Smooth muscle cell of the brain vasculature (primary cell): Measurements from ENCODE around the gene LETM1.

Experiments used
- DNase-seq: peaks from one replicate; pipeline ENCODE4 v3.0.0-alpha.2; 2012; ENCODE audit warnings: low read depth, low spot score

LETM1 gene

DNA sequence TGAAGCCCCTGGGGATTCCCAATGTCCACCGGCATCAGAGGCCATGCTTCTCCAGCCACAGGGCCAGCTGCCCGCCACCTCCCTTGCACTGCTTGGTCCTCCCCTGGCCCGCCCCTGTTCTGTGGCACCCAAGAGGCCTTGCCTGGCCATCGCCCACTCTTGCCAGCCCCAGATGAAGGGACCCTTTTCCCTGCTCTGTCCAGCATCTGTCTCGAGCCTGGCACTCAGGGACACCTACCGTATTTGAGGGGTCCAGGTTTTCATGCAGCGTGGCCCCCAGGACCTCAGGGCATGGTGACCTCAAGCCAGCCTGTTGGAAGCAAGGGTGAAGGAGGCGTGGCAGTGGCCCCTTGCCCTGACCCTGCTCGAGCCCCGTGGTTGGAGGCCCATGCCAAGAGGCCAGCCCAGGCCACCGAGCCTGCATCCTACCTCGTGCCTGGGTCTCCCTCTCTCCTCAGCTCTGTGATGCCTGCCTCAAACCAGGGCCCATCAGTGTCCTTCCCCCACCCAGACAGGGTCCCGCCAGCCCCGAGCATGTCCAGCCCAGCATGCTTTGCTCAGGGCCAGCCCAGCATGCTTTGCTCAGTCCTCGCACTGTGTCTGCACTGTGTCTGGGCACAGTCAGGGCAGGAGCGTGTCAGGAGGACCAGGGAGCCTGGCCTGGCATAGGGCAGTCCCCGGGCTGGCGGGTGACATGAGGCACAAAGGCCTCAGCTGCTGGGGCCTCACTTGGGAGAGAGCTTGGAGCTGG is 77.1 kb downstream of the LETM1 start:
- no peak for DNase-seq

DNA sequence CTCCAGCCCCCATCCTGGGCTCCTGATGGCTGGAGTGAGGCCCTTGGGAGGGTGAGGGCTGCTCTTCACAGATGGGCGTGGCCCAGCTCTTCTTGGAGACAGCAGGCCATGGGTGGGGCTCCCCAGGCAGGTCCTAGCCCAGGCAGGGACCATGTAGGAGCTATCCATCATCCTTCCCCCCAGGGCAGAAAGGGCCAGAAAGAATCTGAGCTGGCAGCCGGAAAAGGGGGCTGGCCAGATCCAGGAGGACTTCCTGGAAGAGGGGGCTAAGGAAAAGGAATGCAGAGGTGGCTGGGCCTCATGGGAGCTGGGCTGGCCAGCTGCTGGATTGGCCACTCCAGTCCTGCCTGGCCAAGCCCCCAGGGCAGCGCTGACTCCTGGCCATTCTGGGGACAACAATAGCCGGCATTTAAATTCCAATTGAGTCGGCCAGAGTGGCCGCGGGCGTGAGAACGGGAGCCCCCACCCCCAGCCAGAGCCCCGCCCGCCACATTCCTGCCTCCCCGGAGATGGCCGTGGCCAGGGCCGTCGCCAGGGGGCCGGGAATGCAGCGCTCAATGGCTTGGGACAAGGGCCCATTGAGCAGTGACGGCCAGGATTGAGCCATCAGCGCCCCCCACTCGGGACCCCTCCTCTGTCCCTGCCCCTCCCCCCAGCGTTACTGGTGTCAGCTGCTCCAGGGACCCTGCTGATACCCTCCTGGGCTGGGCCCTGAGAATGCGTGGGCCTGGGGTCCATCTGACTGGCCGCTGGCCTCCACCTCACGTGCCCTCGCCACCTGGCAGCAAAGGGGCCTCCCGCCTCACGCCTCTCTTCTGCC is 77.9 kb downstream of the LETM1 start:
- DNase-seq = no peak

DNA sequence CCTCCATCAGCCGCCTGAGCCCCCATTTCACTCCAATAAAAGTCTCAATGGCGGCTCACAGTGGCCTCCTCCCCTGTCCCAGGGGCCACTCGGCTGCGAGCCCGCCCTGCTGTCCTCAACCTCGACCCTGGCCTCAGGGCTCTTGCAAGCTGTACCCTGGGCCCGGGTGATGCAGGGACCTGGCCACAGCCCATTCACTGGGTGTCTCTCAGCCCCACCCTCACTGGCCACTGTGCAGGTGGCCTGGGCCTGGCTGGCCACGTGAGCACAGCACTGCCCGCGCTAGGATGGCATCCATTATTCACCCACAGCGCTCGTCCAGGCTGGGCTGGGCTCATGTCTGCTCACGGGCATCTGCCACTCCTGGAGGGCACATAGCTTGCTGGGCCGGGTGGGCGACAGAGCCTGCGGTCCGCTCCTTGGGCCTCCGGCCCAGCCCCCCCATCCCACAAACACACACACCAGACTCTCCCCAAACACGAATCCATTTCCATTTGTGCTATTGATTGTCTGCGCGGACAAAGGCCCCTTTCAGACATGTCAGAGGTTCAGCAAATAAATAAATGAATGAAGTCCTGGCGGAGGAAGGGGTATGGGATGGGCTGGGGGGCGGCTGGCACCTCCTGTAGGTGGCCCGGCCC is 79.3 kb downstream of the LETM1 start:
- no peak for DNase-seq

DNA sequence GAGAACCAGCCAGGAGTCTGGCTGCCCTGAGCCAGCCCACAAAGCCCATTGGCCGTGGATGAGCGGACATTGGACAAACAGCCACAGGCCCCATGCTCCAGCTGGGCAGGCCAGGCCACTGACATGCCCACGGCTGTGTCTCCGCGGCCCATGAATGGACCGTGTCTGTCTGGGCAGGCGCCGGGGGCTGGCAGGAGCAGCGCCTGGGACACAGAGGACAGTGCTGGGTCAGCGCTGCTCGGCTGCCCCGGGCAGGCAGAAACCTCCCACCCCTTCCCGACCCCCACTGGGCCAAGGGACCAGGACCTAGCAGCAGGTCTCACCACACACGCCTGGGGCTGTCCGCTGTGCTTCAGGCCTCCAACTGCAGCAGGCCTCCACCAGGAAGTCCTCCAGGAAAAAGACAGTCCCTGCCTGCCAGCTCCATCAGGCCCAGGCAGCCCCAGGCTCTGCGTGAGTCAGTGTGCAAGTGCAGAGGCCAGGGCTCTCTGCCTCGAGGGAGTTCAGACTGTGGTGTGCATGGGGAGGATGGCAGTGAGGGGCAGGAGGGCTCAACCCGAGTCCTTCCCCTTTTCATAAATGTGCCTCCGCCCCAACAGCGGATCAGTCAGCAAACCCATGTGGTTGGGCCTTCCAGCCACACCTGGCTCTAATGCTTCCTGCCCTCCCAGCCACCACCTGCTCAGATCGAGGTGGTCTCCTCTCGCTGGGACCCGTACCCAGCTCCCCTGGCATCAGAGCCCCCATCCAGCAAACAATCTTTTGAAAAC is 80.0 kb downstream of the LETM1 start:
- no peak for DNase-seq

DNA sequence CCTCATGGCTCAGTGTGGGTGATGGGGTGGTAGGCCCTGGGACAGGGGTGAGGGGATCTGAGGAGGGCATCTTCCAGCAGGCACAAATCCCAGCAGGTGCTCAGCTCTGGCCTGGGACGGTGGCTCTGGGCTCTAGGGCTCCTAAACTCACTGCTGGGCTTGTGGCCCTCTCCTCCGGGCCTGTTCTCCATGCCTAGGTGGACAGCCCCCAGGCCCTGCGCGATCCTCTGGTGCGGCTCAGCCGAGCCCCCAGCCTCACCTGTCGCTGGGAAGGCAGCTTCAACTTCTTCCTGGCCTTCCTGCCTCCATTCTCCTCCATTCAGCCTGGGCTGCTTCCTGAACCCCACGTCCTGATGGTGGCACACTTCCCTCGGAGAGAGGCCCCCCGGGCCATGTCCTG is 82.2 kb downstream of the LETM1 start:
- no peak for DNase-seq

DNA sequence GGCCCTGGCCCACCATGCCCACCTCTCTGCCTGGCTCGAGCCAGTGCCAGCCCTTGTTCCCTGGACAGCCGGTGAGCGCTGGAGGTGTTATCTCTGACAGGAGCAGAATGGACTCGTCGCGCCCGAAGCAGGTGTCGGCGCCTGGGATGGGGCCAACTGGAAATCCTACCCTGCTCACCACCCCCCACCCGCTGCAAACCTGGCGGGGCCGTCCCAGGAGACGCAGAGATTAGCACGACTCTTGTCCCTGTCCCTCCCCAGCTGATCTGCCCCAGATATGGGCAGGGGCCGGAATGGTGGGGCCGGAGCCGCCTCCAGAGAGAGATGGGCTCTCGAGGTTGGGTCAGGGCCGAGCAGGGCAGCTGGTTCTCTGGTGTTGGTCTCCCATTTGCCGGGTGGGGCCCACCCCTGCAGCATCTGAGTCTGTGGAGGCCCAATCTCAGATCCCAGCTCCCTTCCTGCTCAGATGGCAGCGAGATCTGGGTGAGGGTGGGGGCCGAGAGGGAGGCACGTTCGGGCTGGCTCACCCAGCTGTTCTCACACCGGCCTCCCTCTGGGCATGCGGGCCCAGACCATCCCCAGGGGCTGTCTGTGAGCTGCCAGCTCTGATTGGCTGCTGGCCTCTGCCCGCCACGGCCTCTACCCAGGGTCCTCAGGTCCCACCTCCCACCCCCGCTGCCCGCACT is 83.0 kb downstream of the LETM1 start:
- DNase-seq = no peak

DNA sequence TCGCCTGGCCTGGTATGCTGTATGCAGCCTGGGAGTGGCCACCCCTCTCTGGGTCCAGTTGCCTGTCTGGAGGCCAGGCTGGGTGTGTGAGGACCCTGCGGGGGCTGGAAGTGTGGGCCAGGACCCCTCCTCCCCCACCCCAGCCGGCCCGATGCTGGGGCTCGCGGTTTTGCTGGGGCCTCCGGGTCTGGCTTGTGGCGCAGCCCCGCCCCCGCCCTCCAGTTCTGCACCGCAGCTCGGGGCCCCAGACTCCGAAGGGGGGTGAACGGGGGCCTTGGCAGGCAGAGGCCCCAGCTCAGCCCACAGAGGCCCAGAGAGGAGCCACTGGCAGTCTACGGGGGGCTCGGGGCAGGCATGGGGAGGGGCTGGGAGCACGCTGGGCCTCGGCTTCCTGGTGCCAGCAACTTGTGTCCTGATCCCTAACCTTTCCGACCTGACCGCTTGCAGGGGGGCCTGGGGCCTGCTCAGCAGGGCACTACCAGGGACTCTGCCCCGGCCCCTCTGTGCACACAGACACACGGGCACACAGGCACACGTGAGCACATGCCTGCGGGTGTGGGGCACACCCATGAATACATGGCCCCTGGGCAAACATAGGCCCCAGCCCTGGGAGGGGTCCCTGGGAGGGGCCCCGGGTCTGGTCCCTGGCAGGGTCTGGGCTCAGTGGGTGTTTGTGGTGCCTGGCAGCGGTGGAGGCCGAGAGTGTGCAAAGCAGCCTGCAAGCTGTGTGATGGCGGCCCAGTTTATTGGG is 84.2 kb downstream of the LETM1 start:
- DNase-seq = no peak

DNA sequence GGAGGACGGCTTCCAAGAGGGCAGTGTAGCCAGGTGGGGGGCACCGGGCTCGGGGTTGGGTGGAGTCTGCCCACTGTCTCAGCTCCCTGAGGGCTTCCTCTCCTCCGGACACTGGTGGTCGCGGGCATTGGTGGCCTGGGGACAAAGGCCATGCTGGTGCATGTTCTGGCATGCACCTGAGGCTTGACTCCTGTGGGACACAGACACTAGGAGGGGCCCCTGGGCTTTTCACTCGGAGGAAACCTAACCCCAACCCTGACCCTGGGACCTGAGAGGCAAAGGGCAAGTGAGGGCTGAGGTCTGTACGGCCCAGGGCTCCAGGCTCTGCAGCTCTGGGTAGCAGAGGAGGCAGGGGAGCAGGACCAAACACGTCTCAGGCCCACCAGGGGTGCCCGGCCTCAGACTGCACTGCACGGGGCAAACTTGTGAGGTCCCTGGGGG is 85.1 kb downstream of the LETM1 start:
- no peak for DNase-seq

DNA sequence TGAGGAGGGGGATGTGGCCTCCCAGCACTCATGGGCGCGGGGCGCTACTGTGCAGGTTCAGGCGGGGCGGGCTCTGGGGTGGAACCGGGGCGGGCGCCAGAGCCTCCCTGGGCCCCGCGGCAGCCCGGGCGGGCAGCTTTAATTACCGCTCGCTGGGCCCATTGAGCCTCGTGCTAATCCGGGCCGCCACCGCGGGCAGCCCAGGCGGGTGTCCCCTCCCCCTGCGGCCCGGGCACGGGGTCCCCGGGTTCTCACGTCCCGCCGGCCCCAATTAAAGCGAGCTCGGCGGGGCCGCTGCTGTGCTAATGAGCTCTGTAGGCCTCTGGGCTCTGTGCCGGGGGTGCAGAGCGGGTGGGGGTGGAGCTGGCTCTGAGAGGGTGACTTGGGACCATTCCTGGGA is 85.7 kb downstream of the LETM1 start:
- no peak for DNase-seq

DNA sequence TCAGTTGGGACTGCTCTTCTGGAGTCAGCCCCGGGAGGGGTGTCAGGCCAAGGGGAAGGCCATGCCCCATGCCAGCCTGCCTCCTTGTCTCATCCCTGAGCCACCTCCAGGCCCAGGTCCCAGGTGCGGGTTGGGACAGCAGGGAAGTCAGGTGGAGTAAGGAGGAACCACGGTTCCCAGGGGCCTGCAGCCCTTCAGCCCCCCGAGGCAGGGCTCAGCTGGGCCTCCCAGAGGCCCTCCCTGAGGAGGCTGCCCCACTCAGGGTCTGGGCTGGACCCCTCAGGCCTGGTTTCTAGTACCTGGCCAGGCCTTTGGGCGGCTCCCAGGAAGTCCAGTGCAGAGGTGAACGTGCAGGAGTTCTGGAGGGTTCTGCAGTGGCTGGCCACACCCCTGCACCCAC is 86.3 kb downstream of the LETM1 start:
- no peak for DNase-seq

DNA sequence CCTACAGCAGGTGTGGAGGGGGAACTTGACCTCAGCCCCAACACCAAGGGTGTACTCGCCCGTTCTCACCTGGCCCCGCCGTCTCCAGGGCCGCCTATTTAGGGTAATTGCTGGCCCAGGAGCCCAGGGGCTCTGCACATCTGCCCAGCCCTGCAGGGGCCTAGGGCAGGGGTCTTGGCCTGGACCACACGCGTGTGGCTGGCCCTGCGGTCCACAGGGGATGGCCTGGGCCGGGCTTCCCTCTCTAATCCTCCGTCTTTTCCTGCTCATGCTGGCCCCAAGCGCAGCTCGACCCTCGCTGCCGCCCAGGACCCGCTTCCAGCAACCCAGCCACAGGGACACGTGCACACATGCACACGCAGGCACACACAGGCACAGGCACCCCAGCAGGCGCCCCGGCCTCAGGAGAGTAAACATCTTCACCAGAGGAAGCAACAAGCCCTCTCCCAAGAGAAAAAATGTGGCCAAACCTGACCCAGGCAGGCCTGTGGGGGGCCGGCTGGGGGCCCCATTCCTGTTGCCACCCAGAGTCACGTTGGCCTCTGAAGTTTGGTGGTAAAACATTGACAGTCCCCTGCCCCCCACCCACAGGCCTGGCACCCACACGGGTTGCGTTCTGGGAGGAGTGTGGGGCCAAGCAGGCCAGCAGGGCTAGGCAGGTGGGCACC is 87.5 kb downstream of the LETM1 start:
- no peak for DNase-seq

DNA sequence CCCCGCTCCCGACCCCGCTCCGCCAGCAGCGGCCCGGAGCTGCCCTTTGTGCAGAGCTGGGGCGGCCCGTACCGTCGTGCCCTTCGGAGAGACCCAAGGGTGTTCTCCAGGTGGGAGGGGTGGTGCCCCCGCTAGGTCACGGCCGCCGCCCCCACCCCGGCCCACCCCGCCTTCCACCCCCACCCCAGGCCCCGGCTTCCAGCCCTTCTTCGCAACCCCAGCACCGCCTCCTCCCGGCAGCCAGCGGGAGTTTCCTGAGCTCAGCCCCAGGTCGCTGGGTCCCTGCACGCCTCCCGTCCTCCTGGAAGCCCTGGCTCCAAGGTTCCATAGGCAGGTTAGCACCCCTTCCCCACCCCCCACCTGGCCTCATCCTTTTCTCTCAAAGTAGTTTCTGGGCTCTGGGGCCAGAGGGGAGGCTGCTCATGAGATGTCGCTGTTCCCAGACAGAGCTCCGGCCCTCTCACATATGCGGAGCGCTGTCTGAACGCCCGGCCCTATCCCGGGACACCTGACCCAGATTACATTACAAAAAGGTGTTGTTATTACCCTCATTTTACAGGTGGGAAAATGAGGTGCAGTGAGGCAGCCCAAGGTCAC is 88.1 kb downstream of the LETM1 start:
- no peak for DNase-seq

DNA sequence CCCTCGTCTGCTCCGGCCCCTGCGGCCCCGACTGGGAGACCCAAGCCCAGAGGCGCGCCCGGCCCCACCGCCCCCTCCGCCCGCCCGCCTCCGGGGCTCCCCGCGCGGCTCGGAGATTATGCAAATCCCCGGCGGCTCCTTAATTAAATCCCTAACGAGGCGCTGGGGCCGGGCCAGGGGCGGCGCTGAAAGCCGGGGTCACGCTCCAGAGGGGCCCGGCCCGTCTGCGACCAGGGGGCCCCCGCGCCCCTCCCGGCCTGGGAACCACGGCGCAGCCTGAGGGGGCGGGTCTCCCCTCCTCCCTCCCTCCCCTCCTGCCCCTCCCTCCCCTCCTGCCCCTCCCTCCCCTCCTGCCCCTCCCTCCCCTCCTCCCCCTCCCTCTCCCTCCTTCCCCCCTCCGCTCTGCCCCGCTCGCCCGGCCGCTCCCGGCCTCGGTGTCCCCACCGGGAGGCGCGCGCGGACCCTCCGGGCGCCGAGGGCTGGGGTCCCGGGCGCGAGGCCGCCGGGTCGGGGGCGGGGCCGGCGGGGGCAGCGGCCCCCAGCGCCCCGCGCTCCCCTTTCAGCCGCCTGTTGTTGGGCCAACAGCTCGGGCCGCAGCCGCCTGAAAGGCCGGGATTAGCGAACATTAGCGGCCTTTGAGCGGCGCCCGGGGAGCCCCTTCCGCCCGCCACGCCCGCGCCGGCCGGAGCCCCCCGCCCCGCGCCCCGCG is 88.7 kb downstream of the LETM1 start:
- DNase-seq = no peak

DNA sequence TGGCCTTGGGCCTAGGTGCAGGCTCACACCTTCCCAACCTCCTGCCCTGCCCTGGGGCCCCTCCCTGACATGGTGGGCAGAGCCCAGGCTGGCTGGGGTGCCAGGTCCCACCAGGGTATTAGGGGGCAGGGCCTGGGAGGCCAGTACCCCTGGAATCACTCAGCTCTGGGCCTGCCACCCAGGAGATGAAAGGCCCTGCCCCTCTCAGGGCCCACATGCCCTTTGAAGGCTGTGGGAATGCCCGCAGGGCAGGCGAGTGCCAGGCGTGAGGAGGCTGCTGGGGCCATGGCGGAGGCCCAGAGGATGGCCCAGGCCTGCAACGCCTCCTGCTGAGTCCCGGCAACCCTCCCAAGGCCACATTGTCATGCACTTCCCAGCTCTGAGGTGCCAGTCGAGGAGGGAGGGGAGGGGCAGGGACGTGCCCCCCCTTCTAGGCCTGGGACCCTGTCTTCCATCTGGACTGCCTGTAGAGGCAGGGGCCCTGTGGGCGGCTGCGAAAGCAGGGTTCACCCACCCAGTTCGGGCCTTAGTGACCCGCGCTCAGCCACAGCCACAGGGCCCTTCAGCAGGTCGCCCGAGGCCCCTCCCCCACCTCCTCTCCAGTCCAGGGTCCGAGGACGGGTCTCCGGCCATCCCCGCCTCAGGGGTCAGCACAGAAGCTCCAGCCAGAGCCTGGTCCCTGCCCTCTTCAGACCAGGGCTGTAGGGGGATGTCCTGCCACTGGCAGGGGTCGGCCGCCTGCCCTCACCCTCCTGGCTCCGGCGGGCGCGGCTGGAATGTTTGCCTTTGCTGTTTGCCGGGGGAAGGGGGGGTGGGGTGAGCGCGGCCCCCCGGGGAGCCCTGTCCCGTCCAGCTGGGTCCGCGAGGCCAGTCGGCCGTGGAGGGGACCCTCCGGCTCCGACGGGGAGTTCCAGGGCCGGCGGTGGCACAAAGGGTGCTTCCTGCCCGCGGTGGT is 89.6 kb downstream of the LETM1 start:
- DNase-seq = no peak

DNA sequence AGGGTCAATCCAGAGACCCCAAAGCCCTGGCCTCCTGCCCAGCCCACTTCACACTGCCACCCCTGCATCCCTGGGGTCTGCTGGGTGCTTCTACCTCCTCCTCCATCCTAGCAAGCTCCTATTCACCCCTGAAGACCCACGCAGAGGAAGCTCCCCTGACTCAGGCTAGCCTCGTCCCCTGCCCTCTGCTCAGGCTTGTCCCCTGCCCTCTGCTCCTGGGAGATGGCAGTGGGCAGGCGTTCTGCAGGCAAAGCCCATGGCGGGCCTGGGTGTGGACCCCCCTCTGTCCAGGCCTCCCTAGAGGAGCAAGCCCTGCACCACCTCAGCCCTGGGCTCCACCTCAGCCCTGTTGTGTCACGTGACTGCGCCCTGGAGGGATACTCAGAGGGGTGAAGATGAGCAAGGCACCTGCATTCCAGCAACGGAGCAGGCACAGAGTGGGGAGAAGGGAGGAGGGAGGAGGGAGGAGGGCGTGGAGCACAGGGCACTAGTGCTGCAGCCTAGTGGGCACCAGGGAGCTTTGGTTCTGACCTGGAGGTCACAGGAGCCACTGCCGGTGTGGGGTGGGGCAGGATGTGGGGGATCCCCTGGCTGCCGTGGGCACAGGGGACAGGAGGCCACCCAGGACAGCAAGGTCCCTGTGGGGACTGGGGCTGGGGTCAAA is 90.4 kb downstream of the LETM1 start:
- no peak for DNase-seq

DNA sequence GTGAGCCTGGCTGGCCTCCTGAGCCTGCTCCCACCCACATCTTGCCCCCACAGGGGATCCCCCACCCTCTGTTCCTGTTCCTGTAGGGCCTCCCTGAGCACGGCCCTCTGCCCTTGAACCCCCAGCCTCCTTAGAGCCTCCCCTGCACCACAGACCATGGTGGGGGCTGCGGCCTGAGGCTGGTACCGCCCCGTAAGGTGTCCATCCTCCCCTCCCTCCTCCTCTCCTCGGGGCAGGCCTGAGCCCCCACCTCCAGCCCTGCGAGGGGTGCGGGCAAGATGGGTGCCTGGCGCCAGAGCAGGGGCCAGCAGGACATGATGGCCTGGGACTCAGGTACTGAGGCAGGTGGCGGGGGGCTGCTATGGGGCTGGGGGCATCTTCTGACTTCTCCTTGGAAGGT is 91.3 kb downstream of the LETM1 start:
- no peak for DNase-seq

DNA sequence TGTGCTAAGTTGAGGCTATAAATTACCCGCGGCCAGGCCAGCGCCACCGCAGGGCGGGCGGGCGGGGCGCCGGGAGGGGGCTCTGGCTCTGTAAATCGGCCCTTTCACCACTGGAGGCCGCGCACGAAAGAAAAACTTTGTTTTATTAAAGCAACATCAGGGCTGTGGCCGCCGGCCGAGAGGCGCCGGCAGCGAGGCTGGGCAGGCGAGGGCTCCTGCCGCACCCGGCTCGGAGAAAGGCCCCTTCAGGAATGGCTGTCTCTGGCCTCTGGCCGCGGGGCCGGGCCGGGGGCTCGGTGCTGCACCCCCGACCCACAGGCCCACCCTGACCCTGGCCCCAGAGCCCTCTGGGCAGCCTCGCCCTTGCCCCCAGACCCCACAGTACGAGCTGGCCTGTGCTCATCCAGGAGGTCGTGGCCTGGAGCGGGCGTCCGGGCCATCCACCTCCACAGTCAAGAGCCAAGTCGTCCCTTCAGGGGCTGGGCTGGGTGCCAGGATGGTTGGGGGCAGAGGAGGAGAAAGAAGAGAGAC is 92.3 kb downstream of the LETM1 start:
- peak; percentile 17 for DNase-seq
